MM.1S (cell line): ENCODE results near the gene ZFHX3.

Experiments used
- EZH2 ChIP-seq: fragments of 300-600 bp; sonication (generic); optimal IDR thresholded peaks from 2 replicates; pipeline ENCODE3; 2017; ENCODE audit warnings: low read depth, mild to moderate bottlenecking, antibody characterized with exemption, low read length, mixed read lengths
- EZH2phosphoT487 ChIP-seq: fragments of 300-600 bp; sonication (generic); IDR thresholded peaks from 2 replicates; pipeline ENCODE4 v1.6.1; 2018; ENCODE audit warnings: antibody characterized with exemption, low read length
- TF ChIP-seq, protein P1 (sequence below): fragments of 300-600 bp; sonication (generic); IDR thresholded peaks from 2 replicates; pipeline ENCODE4 v1.5.1; 2016; ENCODE audit warnings: antibody characterized with exemption, low read length, mixed read lengths

DNA sequence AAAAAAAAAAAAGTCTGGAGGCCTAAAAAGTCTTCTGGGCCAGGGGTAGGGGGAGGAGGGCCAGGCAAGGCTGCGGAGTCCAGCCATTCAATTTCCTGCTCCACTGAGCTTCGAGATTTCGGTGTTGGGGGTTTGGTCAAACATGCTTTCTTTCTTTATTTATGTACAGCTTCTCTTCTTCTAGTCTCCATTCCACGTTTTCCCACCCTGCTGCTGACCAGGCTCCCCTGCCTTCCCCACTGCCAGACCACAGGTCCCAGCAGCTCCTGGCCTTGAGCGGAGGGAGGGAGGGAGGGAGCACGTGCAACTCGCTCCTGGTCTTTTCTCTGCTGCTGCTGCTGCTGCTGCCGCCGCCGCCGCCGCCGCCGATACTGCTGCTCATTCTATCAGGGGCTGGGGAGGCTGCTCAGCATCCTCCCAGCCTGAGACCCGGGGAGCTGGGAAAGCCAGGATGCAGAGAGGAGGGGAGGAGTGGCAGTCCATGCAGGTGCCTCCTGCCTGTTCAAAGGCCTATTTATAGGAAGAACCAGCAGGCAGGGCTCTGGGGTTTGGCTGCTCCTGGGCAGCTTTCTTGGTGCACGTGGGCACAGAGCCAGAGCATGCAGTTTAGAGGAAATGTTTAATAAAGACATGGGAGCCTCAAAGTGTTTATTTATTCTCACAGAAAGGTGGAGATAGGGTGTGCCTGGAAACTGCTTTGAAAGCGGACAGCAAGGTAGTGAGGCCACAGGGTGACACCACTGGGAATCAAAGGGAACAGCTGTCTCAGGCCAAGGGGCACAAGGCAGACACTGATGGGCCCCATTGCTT lies 23.4 kb upstream of the ZFHX3 start:
- TF ChIP-seq EZH2 (no peak), EZH2phosphoT487 (no peak)
- TF ChIP-seq, protein P1, sequence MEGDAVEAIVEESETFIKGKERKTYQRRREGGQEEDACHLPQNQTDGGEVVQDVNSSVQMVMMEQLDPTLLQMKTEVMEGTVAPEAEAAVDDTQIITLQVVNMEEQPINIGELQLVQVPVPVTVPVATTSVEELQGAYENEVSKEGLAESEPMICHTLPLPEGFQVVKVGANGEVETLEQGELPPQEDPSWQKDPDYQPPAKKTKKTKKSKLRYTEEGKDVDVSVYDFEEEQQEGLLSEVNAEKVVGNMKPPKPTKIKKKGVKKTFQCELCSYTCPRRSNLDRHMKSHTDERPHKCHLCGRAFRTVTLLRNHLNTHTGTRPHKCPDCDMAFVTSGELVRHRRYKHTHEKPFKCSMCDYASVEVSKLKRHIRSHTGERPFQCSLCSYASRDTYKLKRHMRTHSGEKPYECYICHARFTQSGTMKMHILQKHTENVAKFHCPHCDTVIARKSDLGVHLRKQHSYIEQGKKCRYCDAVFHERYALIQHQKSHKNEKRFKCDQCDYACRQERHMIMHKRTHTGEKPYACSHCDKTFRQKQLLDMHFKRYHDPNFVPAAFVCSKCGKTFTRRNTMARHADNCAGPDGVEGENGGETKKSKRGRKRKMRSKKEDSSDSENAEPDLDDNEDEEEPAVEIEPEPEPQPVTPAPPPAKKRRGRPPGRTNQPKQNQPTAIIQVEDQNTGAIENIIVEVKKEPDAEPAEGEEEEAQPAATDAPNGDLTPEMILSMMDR: no peak
